ENCODE results near the gene ACOT7.

The ACOT7 gene

GRCh38 chr1:6288665-6289064, 104.9 kb downstream of the ACOT7 start:
- no peak for DNase-seq (ENCODE audit: low read depth in 3 of 3)

DNA sequence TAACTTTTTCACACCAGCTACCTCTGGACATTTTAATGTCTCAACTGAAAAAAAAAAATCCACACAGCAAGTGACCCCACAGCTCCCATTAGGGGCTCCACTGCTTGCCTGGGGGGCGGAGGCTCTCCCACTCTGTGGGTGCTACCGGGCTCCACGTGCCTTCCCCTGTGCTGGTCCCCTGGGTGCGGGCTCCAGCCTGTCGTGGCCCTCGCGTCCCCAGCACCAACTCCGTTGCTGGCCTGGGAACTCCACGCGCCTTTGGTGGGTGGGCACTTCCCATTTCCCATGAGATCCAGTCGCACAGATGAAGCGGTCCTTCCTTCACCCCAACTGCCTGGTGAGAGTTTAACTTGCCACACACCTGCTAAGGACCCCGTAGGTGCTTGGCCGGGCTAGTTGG, 105.5 kb downstream of the ACOT7 start:
- DNase-seq (ENCODE audit: low read depth in 3 of 3), result no peak

- no peak for DNase-seq (ENCODE audit: low read depth in 3 of 3)
Measured at GRCh38 chr1:6287431-6287886, 106.1 kb downstream of the ACOT7 start.

DNA sequence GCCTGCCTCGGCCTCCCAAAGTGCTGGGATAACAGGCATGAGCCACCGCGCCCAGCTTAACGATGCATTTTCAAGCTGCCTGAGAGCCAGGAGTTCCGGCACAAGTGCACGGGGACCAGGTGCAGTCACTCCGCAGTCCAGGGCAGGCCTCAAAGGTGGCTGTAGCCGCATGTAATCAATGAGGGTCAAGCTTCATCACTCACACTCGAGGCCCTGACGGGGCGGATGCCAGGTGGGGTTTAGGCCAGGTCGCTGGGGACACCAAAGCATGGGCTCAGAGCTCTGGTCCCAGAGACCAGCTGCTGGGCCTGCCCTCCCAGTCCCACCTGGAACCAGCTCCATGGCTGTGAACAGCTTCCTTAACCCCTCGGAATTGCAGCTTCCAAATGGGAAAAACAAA, 106.5 kb downstream of the ACOT7 start:
- DNase-seq (ENCODE audit: low read depth in 3 of 3), result no peak

GRCh38 chr1:6286266-6286665, 107.3 kb downstream of the ACOT7 start:
- DNase-seq (ENCODE audit: low read depth in 3 of 3), result no peak

DNA sequence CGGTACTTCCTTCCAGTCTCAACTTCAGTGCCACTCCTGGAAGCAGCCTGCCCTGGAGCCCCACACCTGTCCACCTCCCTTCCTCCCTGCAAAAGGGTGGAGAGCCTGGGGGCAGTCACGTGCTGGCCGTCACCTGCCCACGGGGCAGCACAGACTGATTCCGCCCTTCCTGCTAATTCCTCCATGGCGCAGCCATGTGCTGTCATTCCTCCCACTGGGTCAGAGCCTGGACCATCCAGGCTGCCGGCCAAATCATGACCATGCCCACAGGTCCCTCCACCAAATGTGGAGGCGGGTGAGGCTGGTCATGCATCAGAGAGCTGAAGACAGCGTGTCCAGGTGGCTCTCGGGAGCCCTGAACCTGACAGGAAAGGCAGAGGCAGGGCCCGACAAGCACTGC, 108.2 kb downstream of the ACOT7 start:
- DNase-seq (ENCODE audit: low read depth in 3 of 3), result no peak

GRCh38 chr1:6282577-6283270, 110.8 kb downstream of the ACOT7 start:
- DNase-seq (ENCODE audit: low read depth in 3 of 3), result no peak

DNA sequence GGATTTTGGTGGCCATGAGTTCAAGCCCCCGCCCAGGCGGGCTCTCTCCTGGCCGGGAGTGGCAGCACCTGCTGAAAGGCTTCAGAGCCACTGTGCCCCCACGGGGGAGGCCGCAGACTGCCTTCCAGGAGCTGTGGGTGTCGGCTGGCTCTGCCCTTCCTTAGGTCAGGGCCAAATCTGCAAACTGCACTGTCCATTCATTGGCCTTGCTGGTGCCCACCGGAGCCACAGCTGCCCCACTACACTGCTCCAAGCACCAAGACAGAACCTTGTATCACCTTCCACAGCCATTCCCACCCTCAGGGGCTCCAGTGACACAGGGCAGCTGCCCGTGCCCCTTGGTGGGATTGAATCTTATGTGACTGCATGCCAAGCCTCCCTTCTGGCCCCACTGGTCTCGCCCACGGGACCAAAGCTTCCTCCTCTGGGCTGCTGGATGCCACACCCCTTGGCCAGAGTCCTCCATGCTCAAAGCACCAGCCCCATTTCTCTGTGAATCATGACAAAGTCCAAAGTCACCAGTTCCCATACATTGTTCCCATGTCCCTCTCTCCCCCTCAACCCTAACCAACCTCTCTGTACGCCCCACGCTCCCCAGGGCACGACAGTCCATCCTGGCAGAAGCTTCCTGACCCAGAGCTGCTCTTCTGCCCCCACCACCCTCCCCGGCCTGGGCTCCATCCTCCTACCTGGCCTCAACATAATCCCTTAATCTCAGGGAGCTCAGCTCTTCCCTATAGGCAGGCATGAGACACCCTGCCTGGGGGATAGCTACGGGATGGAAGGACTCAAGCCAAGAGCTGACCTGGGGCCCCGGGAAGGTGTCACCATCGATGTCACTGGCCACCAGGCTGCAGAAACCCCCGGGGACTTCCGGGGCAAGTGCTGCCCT, 111.8 kb downstream of the ACOT7 start:
- DNase-seq (ENCODE audit: low read depth in 3 of 3), result no peak

GRCh38 chr1:6280761-6281451, 112.7 kb downstream of the ACOT7 start:
- no peak for DNase-seq (ENCODE audit: low read depth in 3 of 3)

DNA sequence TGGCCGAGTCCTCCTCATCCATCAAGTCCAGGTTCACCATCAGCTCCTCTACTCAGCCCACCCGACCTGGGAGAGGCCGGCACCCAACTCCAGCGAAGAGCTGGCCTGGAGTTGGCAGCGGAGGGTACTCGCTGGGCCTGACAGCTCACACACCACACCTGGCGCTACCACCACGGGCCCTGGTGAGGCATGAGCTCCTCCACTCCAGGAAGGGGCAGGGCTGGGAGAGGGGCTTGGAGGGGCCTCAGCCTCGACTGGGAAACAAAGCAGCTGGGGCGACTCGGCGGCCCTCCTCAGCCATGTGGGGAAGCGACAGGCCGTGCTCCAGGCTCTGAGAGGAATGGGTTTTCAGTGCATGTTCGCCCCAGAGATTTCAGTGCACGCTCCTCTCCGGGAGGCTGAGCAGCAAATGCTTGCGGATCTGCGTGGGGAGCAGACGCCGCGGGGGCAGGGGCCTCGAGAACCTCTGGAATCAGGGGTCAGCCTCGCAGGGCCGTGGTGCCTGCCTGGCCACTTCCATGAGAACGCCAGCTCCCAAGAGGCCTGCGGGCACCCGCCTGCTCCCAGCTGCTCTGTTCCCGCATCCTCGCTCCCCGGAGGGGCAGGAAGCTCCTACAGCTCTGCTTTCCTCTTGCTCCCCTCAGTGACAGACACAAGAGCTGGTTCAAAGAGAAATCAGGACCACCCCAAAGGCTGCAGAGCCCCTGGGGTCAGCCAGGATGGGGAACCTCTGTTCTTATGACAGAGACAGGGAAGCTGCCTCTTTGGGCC, 113.8 kb downstream of the ACOT7 start:
- DNase-seq (ENCODE audit: low read depth in 3 of 3), result no peak

DNA sequence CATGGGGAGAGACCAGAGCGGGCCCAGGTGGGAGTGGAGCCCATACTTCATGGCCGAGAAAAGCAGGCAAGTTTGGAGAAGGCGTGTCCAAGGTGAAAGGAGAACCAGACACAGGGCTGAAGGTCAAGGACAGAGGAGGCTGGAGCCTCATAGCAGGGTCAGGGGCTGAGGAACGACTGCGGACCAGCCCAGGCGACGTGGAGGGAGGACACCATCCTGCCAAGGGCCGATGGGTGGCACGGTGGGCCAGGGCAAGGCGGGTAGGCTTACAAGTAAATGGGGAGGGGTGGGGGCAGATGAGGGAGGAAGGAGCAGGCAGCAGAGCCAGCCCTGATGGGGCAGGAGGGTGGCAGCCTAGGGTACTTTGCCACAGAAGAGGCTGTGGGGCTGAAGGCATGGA, 114.5 kb downstream of the ACOT7 start:
- no peak for DNase-seq (ENCODE audit: low read depth in 3 of 3)

- DNase-seq (ENCODE audit: low read depth in 3 of 3), result no peak
Measured at GRCh38 chr1:6278263-6278662, 115.3 kb downstream of the ACOT7 start.

- DNase-seq (ENCODE audit: low read depth in 3 of 3), result no peak
Measured at GRCh38 chr1:6276811-6277555, 116.6 kb downstream of the ACOT7 start.

GRCh38 chr1:6275826-6276782, 117.5 kb downstream of the ACOT7 start:
- no peak for DNase-seq (ENCODE audit: low read depth in 3 of 3)

DNA sequence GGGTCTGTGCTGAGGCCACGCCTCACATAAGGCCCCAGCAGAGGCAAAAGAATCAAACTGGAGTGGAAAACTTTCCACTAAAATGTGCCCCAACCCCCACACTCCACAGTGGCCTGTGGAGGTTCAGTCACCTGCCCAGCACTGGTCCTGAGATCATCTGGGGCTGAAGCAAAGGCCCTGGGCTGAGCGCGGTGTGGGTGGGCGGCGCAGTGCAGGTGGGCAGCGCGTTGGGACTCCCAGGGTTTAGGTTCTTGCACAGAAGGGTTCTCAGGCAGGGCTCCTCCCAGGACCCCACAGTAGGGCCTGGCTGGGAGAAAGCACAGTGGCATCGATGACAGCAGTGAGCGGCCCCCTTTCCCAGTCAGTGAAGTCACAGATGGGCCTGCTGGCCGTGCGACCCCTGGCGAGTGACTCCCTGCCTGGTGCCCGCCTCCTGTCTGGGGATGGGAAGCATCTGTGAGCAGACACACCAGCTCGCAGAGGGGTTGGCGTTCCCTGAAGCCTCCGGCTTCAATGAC, 118.9 kb downstream of the ACOT7 start:
- no peak for DNase-seq (ENCODE audit: low read depth in 3 of 3)

GRCh38 chr1:6274102-6274501, 119.5 kb downstream of the ACOT7 start:
- DNase-seq (ENCODE audit: low read depth in 3 of 3), result no peak

DNA sequence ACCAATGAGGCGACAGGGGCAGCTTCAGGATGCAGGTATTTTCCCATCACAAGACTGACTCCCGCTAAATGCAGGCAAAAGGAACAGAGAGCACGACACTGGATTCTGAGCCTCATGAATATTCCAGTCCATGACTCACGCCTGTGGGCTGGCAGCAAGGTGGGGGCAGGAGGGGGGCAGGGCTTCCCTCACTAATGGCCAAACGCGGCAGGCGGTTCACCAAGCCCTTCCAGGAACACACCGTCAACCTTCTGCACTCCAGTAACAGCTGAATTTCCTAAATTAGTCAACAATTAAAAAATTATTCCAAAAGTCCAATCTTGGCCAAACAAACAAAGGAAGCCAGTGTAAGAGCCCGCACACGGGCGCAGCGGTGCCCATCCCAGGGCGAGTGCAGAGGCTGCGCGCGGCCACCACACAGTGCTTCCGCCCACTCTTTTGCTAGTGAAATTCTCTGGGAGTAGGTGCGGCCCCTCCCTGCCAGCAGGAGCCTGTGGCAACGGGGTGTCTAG, 120.1 kb downstream of the ACOT7 start:
- no peak for DNase-seq (ENCODE audit: low read depth in 3 of 3)

GRCh38 chr1:6272868-6273267, 120.7 kb downstream of the ACOT7 start:
- DNase-seq (ENCODE audit: low read depth in 3 of 3), result no peak

- no peak for DNase-seq (ENCODE audit: low read depth in 3 of 3)
Measured at GRCh38 chr1:6272452-6272851, 121.1 kb downstream of the ACOT7 start.
